Measurements from ENCODE around the gene ROBO4. TPM values are rescaled to one million over a fixed set of nuclear protein-coding genes. Genes with fewer than 3 reads are reported as not detected.
A peak's percentile ranks its signal among the peaks of the same experiment; 100 is the strongest.

Gene ROBO4
- polyA plus RNA-seq, 3 donors: 16.2 to 21.6 (median 20.0) TPM

GRCh38 chr11:124837491-124837856 lies 60.2 kb downstream of the ROBO4 start:
- peak in 6 of 11 donors; percentile 45 to 70 (median 60) for DNase-seq (ENCODE audit: extremely low read depth in 1 of 11, low read depth in 9 of 11, low spot score in 4 of 11)

DNA sequence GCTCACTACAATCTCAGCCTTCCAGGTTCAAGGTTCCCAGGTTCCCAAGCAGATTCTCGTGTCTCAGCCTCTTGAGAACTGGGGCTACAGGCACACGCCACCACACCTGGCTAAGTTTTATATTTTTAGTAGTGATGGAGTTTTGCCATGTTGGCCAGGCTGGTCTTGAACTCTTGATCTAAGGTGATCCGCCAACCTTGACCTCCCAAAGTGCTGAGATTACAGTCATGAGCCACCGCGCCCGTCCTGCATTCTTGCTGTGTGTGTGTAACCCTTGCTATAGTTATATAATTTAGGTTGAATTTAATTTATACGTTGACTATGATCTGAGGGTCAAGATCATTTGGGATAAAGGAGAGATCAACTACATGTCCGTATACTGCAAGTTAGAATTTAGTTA lies 61.7 kb downstream of the ROBO4 start:
- DNase-seq (ENCODE audit: extremely low read depth in 1 of 11, low read depth in 9 of 11, low spot score in 4 of 11): no peak

GRCh38 chr11:124834526-124835180 lies 63.0 kb downstream of the ROBO4 start:
- DNase-seq (ENCODE audit: extremely low read depth in 1 of 11, low read depth in 9 of 11, low spot score in 4 of 11): no peak

Other genes starting within 250 kb of the ROBO4 start
- 10 to 100 TPM; 27.0 to 33.5 (median 31.9) TPM for gene SIAE, start 224.1 kb downstream of the ROBO4 start, polyA plus RNA-seq (ENCODE audit: insufficient read length in 3 of 3)
- gene SPA17, start 224.0 kb downstream of the ROBO4 start, polyA plus RNA-seq (ENCODE audit: insufficient read length in 3 of 3): 10 to 100 TPM; 20.1 to 28.4 (median 21.8) TPM
- gene NRGN, start 157.9 kb downstream of the ROBO4 start, polyA plus RNA-seq (ENCODE audit: insufficient read length in 3 of 3): 10 to 100 TPM; 14.3 to 26.3 (median 18.8) TPM
- 1 to 10 TPM; 4.9 to 7.1 (median 5.9) TPM for gene VSIG2, start 145.6 kb downstream of the ROBO4 start, polyA plus RNA-seq (ENCODE audit: insufficient read length in 3 of 3)
- 10 to 100 TPM; 56.1 to 72.4 (median 68.1) TPM for gene ESAM, start 135.6 kb downstream of the ROBO4 start, polyA plus RNA-seq (ENCODE audit: insufficient read length in 3 of 3)
- 10 to 100 TPM; 26.5 to 42.6 (median 30.0) TPM for gene MSANTD2, start 97.5 kb downstream of the ROBO4 start, polyA plus RNA-seq (ENCODE audit: insufficient read length in 3 of 3)
- gene ROBO3, start 32.4 kb downstream of the ROBO4 start, polyA plus RNA-seq (ENCODE audit: insufficient read length in 3 of 3): 10 to 100 TPM; 18.6 to 34.6 (median 22.7) TPM
- 1 to 10 TPM in 2 of 3 donors, under 1 TPM in 1; 0.91 to 1.9 (median 1.1) TPM for gene HEPN1, start 21.4 kb upstream of the ROBO4 start, polyA plus RNA-seq (ENCODE audit: insufficient read length in 3 of 3)
- gene HEPACAM, start 38.2 kb upstream of the ROBO4 start, polyA plus RNA-seq (ENCODE audit: insufficient read length in 3 of 3): 1 to 10 TPM; 1.5 to 3.1 (median 1.7) TPM
- 1 to 10 TPM; 3.6 to 4.1 (median 4.0) TPM for gene CCDC15, start 56.3 kb upstream of the ROBO4 start, polyA plus RNA-seq (ENCODE audit: insufficient read length in 3 of 3)
- gene SLC37A2, start 165.4 kb upstream of the ROBO4 start, polyA plus RNA-seq (ENCODE audit: insufficient read length in 3 of 3): 1 to 10 TPM in 2 of 3 donors, under 1 TPM in 1; 0.95 to 3.0 (median 3.0) TPM
- 10 to 100 TPM; 49.3 to 55.9 (median 53.8) TPM for gene TMEM218, start 213.8 kb upstream of the ROBO4 start, polyA plus RNA-seq (ENCODE audit: insufficient read length in 3 of 3)

Data from renal cortex interstitium (tissue), 11 donors.